Measurements from ENCODE around the gene B4GALNT3.

B4GALNT3 gene

GRCh38 chr12:468671-469389, 9.1 kb downstream of the B4GALNT3 start:
- no peak for DNase-seq

DNA sequence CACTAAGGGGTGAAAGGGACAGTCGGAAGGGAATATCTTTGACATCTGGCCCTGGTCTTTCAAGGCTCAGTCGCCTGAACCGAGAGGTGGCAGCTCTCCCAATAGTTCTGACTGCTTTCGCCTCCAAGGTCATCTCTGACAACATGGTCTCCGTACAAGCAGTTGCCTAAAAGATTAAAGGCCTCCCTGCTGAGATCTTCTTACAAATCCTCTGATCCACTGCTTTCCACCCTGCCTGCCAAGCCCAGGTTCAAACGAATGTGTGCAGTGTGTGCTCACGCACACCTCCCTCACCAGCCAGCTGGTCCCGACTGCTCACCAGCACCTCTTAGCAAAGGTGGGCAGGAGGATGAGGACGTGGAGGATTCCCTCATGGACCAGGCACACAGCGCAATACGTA, 10.4 kb downstream of the B4GALNT3 start:
- no peak for DNase-seq

DNA sequence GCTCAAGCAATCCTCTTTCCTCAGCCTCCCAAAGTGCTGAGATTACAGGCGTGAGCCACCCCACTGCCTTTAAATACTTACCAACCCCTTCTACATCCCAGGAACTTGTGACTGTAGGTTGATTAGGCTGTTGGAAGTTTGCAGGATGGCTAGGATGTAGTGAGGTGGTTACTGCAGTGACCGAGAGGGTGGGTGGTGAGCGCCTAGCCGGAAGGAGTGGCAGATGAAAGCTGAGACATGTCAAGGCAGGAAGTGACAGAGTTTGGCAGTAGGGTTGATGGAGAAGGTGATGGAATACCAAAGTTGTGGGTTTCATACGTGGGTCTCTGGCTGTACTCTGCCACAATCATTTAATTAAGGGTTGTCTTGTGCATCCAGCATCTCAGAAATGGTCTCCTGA, 13.5 kb downstream of the B4GALNT3 start:
- no peak for DNase-seq

DNA sequence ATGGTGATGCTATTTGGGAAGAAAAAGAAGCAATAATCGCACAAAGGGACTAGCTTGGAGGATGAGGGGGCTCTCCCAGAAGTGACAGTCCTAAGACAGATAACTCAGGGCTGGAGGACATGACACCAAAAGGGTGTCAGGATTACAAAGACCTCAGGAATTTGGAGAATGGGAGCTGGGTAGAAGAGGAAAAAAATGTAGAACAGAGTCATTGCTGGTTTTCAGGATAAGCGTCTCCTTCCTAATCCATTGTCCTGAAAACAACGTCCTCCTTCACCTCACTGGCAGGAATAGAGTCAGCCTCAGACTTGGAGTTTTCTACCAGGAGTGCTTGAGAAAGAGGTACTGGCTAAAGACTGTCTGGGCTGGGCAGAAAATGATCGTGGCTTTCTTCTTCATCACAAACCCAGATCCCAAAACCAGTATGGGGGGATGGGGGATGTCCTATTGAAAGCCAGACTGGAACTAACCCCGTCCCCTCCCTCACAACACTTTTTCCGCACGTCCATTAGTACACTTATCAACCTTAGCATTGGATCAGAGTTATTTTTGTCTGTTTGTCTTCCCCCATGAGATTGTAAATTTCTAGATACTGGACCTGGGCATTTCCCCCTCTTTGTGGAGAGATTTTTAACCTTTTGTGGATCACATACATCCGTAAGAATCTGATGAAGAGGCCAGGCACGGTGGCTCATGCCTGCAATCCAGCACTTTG, 14.3 kb downstream of the B4GALNT3 start:
- DNase-seq, result no peak

- no peak for DNase-seq
These were observed 15.5 kb downstream of the B4GALNT3 start for GRCh38 chr12:475286-475685.

- DNase-seq, result no peak
These were observed 19.4 kb downstream of the B4GALNT3 start for GRCh38 chr12:479161-479560.

DNA sequence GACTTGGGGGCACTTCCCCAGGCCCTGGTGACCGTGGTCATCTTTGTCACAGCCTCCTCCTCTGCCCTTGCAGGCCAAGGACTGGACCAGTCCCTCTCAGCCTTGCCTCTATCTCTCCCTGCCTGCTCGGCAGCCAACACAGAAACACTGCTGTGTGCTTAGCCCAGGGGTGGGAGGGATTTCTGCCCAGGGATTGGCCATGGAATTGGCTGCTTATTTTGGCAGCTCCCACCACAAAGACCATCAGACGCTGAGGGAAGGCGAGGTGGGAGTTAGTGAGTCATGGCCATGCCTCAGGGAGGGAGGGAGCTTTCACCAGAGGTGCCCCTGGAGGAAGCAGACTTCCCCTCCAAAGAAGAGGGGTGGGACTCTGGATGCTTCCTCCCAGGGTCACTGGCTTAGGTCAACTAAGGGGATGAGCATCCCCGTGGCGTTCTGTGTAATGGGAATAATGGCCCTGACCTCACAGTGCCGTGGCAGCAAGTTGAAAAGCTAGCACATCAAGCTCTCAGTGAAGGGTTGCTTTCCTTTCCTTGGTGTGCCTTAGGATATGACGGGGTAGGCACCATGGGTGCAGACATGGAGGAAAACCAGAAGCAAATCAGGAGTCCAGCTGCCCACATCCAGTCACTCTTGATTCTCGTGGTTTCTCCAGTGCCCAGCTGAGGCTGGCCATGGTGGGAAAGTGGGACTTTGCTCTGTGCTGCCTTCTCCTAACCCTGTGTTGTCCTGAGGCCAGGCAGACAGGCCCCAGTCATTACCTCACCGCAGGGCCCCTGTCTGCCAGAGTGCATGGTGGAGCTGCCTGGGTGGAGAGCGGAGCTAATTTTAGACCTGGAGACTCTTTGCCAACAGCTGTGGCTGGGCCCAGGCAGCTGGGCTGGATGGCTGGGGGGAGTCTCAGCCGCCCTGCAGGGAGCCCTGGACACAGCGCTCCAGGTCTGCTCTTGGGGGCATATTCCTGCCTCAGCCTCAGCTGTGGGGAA, 21.4 kb downstream of the B4GALNT3 start:
- DNase-seq, result no peak

- no peak for DNase-seq
These were observed 22.3 kb downstream of the B4GALNT3 start for GRCh38 chr12:482061-482460.

- DNase-seq, result no peak
These were observed 24.4 kb downstream of the B4GALNT3 start for GRCh38 chr12:484096-484495.

DNA sequence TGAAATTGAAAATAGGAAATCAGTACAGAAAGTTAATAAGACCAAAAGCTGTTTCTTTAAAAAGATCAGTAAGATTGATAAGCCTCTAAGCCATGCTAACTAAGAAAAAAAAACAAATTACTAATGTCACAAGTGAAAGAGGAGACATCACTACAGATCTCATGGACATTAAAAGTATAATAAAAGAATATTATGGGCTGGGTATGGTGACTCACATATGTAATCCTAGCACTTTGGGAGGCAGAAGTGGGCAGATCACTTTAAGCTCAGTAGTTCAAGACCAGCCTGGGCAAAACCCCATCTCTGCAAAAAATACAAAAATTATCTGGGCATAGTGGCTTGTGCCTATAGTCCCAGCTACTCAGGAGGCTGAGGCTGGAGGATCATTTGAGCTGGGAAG, 30.5 kb downstream of the B4GALNT3 start:
- no peak for DNase-seq

DNA sequence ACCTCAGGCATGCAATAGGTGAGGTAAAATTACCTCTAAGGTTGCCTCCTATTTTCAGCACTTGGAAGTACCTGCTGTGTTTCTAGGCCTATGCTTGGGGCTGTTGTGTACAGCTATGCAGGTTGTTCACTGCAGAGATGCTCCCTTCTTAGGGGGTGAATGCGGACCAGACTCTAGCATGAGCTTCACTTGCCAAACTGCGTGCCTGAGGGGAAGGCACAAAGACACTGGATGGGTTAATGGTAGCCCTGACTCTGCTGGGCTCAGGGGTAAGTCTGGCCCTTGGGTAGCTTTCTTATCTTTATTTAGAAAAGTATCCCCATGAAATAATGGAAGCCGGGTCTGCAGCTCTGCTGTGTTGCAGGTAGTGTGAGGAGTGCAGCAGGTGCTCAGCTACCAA, 35.7 kb downstream of the B4GALNT3 start:
- no peak for DNase-seq

DNA sequence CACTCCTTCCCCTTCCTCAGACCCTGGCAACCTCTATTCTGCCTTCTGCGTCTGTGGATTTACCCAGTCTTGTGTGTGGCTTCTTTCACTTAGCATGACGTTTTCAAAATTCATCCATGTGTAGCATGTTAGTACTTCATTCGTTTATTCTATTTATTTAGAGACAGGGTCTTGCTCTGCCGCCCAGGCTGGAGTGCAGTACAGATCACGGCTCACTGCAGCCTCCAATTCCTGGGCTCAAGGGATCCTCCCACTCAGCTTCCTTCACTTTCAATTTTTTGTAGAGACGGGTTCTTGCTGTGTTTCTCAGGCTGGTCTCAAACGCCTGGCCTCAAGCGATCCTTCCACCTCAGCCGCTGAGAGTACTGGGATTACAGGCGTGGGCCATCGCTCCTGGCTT, 37.0 kb downstream of the B4GALNT3 start:
- DNase-seq, result no peak

DNA sequence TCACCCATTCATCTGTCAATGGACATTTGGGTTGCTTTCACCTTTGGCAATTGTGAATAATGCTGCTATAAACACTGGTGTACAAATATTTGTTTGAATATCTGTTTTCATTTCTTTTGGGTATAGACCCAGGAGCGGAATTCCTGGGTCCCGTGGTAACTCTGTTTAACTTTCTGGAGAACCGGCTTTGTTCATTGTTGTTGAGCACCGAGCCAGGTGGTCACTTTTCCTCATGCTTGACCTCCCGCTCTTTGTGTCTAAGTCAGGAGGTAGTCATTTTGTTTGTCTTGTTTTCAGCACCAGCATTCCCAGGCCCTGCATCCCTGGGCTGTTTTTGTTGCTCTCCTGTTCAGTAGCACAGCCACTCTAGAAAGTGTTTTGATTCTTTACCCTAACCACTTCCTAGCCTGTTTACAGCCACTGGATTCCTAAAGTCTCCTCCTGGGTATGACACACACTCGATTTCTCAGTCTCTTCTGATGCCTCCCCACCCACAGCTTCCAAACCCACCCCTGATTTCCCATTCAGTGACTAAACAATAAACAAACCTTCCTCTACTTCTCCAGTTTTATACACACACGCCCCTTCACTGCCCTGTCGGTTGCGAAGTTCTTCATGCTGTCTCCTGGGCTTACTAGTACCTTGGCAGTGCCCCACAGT, 37.9 kb downstream of the B4GALNT3 start:
- DNase-seq, result no peak

DNA sequence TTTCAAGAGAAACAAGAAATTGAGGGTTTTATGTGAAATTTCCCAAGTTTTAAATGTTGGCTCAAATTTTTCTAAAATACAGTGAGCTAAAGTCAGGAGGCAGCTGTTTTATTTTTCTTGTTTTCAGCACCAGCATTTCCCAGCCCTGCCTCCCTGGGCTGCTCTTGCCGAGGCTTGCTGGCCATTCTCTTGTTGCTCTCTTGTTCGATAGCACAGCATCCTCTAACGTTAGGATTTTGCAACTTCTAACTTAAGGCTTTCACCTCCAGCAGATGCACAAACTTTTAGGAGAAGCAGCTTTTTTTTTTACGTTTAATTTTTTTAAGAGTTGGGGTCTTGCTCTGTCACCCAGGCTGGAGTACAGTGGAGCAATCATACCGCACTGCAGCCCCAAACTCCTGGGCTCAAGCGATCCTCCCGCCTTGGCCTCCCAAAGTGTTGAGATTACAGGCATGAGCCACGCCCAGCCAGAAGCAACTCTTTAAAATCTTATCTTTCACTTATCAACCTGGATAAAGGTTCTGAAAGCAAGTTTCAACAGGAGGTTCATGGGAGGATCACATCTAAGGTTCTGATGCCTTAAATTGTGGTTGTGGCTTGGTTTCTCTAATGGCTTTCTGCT, 40.2 kb downstream of the B4GALNT3 start:
- no peak for DNase-seq

DNA sequence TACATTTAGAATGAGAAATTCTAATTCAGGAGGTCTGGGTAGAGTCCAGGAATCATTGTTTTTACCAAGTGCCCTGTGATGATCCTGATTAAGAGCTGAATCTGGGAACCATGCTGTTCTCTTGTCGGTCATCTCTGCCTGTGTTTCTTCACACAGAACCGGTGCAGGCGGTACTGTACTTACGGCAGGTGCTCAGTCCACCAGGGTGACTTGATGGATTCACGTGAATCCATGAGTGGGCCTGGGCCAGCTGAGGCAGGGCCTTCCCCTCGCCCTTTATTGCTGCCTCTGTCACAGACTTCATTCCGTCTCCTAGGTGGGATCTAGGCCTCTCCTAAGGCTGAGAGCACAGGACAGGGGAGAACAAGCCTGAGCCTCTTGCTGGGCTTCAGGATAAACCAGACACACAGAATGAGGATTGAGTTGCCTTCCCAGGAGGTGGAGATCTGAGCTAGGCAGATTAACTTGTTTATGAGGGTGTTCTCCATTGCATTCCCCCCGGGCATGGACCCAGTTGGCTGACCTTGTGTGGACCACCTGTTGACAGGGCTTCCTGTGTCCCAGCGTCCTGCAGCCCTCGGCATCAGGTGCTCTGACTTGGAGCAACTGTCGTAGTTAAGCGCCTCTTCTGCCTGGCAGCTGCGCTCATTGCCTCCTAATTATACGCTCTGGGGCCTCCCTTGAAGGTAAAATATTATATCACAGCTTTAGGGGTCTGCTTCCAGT, 42.1 kb downstream of the B4GALNT3 start:
- DNase-seq, result no peak

DNA sequence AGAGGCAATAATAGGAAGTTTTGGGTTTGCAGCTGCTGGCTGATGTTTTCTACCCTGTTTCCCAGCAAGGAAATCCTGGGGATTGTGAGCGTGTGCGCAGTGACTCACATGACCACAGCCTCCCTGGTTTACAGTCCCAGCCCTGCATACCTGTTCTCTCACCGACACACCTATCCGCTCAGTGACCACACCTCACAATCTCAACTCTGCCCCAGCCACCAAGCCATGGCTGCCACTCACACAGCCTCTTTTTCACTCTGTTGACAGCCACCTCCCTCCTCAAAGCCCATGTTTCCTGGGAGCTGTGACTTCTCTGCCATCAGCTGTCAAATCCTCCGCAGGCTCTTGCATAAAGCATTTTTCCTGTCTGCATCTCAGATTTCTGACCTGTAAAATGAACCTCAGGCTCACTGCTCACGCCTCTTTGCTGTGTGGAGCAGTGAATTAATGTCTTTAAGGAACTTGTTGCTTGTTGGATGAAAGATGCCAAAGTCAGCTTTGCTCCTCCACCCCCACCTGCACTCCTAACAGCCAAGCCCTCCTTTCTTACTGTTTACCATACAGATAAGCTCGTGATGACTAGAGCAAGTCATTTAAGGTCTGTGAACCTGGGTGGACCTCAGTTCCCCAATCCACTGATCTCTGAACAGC, 43.5 kb downstream of the B4GALNT3 start:
- DNase-seq, result no peak

DNA sequence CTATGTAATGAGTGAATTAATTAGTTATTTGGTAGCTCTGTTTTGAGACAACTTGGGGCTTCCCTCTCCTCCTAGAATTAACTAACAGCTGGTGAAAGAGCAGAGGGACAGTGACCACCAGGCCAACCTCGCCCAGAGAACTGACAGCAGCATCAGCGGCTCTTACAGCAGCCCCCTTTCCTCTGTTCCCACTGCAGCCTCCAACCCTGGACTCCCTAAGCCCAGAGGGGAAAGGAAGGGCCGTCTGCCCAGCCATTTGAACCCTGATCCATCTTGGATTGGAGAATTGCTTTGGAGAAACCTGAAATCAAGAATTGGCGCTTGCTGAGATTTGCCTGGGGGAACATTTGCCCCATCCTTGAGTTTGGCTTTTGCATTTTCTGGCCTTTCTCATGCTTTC, 45.5 kb downstream of the B4GALNT3 start:
- no peak for DNase-seq

GRCh38 chr12:507391-507796, 47.7 kb downstream of the B4GALNT3 start:
- DNase-seq, result no peak

DNA sequence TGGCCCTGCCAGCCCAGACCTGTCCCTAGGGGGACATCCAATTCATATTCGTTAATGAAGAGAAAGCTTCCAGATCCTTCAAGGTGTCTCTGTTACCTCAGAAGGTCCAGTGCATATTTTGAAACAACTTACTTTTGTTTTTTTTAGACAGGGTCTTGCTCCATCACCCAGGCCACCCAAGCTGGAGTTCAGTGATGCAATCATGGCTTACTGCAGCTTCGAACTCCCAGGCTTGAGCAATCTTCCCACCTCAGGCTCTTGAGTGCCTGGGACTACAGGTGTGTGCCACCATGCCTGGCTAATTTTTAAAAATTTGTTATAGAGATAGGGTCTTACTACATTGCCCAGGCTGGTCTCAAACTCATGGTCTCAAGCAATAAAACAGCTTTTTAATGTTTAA, 48.4 kb downstream of the B4GALNT3 start:
- no peak for DNase-seq

DNA sequence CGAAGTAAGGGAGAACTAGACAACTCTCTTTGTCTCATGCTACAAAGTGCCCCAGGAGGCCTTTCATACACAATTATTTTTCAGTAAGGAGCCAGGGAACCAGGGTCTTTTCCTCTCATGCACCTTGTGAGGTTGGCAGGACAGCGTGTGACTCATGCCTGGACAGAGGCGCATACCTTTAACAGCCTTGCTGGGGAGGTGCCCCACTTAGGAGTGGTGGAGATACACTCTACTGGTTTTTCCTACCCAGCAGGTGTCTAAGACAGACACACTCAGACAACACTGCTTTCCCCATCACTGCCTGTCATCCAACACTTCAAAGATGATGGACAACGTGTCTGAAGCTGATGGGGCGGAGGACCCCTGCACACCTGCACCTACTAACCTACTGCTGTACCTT, 49.1 kb downstream of the B4GALNT3 start:
- DNase-seq, result peak; percentile 52

DNA sequence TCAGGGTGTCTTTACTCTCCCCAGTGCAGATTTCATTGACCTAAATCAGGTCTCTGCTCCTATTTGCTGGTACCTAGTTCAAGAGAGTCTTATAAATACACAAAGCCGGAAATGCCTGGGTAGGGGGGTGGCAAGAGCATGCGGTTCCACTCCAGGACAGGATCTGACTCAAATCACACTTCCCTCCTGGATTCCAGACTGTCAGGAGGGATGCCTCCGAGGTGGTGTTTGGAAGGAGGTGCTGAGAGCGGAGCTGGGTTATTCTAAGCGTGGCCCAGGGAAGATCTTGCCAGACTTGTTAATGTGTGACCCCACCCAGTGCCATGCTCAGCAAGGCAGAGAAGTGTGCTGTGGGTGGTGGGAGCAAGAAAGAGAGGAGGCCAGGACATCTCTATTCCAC, 49.8 kb downstream of the B4GALNT3 start:
- no peak for DNase-seq
